ENCODE results near the gene ARHGAP29. TPM values are rescaled to one million over a fixed set of nuclear protein-coding genes. Genes with fewer than 3 reads are reported as not detected.

ARHGAP29 gene
- total RNA-seq, result 89.1 and 182 TPM in 2 replicates

GRCh38 chr1:94237291-94238226, at the start of gene ARHGAP29:
Gene ARHGAP29 (minus strand): TSS chr1:94237584. CDS start chr1:94231611, 5,973 bp downstream.

Other genes starting within 250 kb of the ARHGAP29 start
- gene ABCA4, start 116.4 kb downstream of the ARHGAP29 start, total RNA-seq, result 0.39 and 0.76 TPM in 2 replicates
- 117 and 168 TPM in 2 replicates for gene ABCD3, start 180.8 kb upstream of the ARHGAP29 start, total RNA-seq

Data from placental epithelial cell (primary cell).